Panc1 (cell line): ENCODE measurements around the gene KRT83.

Source experiments
- CTCF ChIP-seq: fragments of 450-650 bp; IDR thresholded peaks from 2 replicates; pipeline ENCODE4 v1.5.1; 2017; ENCODE audit warnings: mild to moderate bottlenecking
- REST ChIP-seq, 2 experiments: IDR thresholded peaks; 2 replicates each; pipeline ENCODE4 v1.6.1; 2011 to 2012; ENCODE audit warnings: low read depth in 2 of 2, control low read depth in 1 of 2, low read length in 1 of 2, mild to moderate bottlenecking in 1 of 2, moderate library complexity in 1 of 2; ENCODE audit not compliant: insufficient read depth in 1 of 2

GRCh38 chr12:52343550-52343949 is 22.4 kb upstream of the KRT83 start:
- TF ChIP-seq CTCF (no peak), REST (IDR thresholded peaks at IDR 0.05; ENCODE audit: insufficient read depth in 1 of 2, low read depth in 2 of 2, low read length in 1 of 2) (no peak)
